Keratinocyte (primary cell): ENCODE data around the gene DHFR. TPM values are rescaled to one million over a fixed set of nuclear protein-coding genes. Genes with fewer than 3 reads are reported as not detected.

ENCODE experiments used
- DNase-seq: peaks from one replicate; pipeline ENCODE4 v3.0.0-alpha.2; 2011; ENCODE audit warnings: low read depth, missing footprints, low spot score
- FAIRE-seq: peaks from 2 replicates; lab custom pipeline; 2011; peaks lifted over from hg19 to GRCh38; lab: Jason Lieb, UNC
- H2AFZ ChIP-seq: 2 replicates; pipeline ENCODE4 v1.6.0; 2012; ENCODE audit warnings: low read length, control low read depth, inconsistent platforms; ENCODE audit not compliant: control insufficient read depth
- H3K27ac ChIP-seq: 2 replicates; pipeline ENCODE4 v1.5.1; 2011; ENCODE audit warnings: low read length; ENCODE audit not compliant: control insufficient read depth, insufficient read depth
- H3K27me3 ChIP-seq: 3 replicates; pipeline ENCODE4 v1.6.0; 2011; ENCODE audit warnings: low read length; ENCODE audit not compliant: control insufficient read depth, insufficient read depth; ENCODE audit errors: extremely low read depth
- H3K36me3 ChIP-seq, 2 experiments: 2 replicates in 1 of 2; 3 replicates in 1 of 2; pipeline ENCODE4 v1.5.1; 2011; ENCODE audit warnings: low read length in 2 of 2, mild to moderate bottlenecking in 1 of 2; ENCODE audit not compliant: control insufficient read depth in 2 of 2, insufficient read depth in 2 of 2; ENCODE audit errors: extremely low read depth in 1 of 2
- H3K4me1 ChIP-seq: 3 replicates; pipeline ENCODE4 v1.5.1; 2011; ENCODE audit warnings: low read length; ENCODE audit not compliant: control insufficient read depth, insufficient read depth; ENCODE audit errors: extremely low read depth
- H3K4me2 ChIP-seq: 3 replicates; pipeline ENCODE4 v1.6.0; 2011; ENCODE audit warnings: low read depth, low read length; ENCODE audit not compliant: control insufficient read depth, insufficient read depth; ENCODE audit errors: extremely low read depth
- H3K4me3 ChIP-seq, 3 experiments: fragments of 200-600 bp in 1 of 3; sonication (generic) in 1 of 3; 2 replicates in 2 of 3; 3 replicates in 1 of 3; pipeline ENCODE4 v1.5.1; 2011 to 2016; ENCODE audit warnings: low read length in 3 of 3, mild to moderate bottlenecking in 3 of 3, control low read depth in 2 of 3, inconsistent platforms in 1 of 3, low read depth in 1 of 3, mixed read lengths in 1 of 3, mixed run types in 1 of 3, moderate library complexity in 1 of 3; ENCODE audit not compliant: control insufficient read depth in 2 of 3, insufficient read depth in 2 of 3; ENCODE audit errors: extremely low read depth in 1 of 3
- H3K79me2 ChIP-seq: 2 replicates; pipeline ENCODE4 v1.6.0; 2012; ENCODE audit warnings: low read length; ENCODE audit not compliant: control insufficient read depth, insufficient read depth
- H3K9ac ChIP-seq: 3 replicates; pipeline ENCODE4 v1.6.0; 2011; ENCODE audit warnings: low read length; ENCODE audit not compliant: control insufficient read depth, insufficient read depth; ENCODE audit errors: extremely low read depth
- H3K9me1 ChIP-seq: 3 replicates; pipeline ENCODE4 v1.6.0; 2011; ENCODE audit warnings: low read length; ENCODE audit not compliant: control insufficient read depth, insufficient read depth; ENCODE audit errors: extremely low read depth
- H3K9me3 ChIP-seq: 2 replicates; pipeline ENCODE4 v1.5.1; 2012; ENCODE audit warnings: low read depth, low read length; ENCODE audit not compliant: control insufficient read depth
- H4K20me1 ChIP-seq: 3 replicates; pipeline ENCODE4 v1.6.0; 2011; ENCODE audit warnings: low read length; ENCODE audit not compliant: control insufficient read depth, insufficient read depth; ENCODE audit errors: extremely low read depth
- EZH2 ChIP-seq: IDR thresholded peaks from one replicate; pipeline ENCODE4 v1.6.1; 2012; ENCODE audit warnings: inconsistent platforms, mild to moderate bottlenecking, low read length, moderate library complexity
- dilution Hi-C: fragments of 300-500 bp; cut with MboI; formaldehyde crosslinking; loops from one replicate; pipeline ENCODE4 v1.7.0; 2020; ENCODE audit warnings: low sequenced_read_pairs; ENCODE audit not compliant: extremely low pct_ligation_motif_present
- polyA plus RNA-seq, 5 experiments: library from polyadenylated mRNA; depleted of rRNA in 3 of 5; stranded (reverse) in 3 of 5; stranded (forward) in 1 of 5; unstranded in 1 of 5; fragments of >200 nt; gene quantifications; 1 replicate in 1 of 5; 2 replicates in 3 of 5; 3 replicates in 1 of 5; pipeline versions ENCODE4 v1.2.1 to v1.2.3, GENCODE V29; 2011 to 2012; ENCODE audit warnings: missing spikeins in 2 of 5, low read depth in 1 of 5, low replicate concordance in 1 of 5
- TF ChIP-seq, protein P1 (sequence below), 3 experiments: IDR thresholded peaks in 1 of 3; conservative IDR thresholded peaks in 1 of 3; optimal IDR thresholded peaks in 1 of 3; 2 replicates in 2 of 3; 3 replicates in 1 of 3; pipeline versions ENCODE3 to v1.5.1; 2011; ENCODE audit warnings: low read length in 3 of 3, mild to moderate bottlenecking in 3 of 3, moderate library complexity in 2 of 3, control low read depth in 1 of 3, inconsistent platforms in 1 of 3; ENCODE audit not compliant: insufficient read depth in 2 of 3; ENCODE audit errors: extremely low read depth in 1 of 3

DHFR gene
- polyA plus RNA-seq, 1 donor (not counting 4 experiments of a cell fraction or from before 2014, with no cell fraction given), result 19.7 TPM

DNA sequence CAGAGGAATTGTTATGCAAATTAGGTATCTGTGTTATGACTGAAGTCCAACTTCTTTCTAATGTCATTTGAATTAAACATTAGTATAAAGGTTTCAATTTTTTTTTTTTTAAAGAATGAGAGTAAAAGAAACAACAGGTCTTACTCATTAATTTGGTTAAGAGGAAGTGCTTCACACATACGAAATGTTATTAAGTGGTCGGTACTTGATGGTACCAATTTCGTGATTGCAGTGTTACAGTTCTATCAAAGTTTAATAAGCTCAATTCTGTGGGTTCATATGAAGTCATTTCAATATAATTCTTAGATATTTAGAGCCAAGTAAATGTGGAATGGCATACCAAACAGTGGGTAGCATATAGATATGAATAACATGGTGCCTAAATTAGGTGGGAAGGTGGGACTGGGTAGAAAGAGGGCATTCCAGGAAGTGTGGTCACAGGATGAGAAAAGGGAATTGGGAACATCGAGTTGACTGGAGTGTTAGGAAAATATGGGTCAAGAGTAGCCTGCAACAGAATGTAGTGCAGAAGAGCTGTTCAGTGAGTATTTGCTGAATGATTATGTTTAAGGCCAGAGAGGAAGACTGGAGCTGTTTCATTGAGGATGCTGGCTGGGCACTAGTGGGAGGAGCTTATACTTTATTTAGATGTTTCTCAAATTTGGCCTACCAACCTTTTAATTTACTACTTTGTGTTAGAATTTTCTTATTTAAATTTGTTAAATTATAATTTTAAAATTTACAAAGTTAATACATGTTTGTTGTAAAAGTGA is 34.1 kb upstream of the DHFR start:
- no peaks in the 10 kb centered on the region for H4K20me1 ChIP-seq
- H2AFZ ChIP-seq, result no peak overlapping the region
- H3K4me3 ChIP-seq, result no peak overlapping the region
- H3K79me2 ChIP-seq, result no peaks in the 10 kb centered on the region
- TF ChIP-seq, protein P1, sequence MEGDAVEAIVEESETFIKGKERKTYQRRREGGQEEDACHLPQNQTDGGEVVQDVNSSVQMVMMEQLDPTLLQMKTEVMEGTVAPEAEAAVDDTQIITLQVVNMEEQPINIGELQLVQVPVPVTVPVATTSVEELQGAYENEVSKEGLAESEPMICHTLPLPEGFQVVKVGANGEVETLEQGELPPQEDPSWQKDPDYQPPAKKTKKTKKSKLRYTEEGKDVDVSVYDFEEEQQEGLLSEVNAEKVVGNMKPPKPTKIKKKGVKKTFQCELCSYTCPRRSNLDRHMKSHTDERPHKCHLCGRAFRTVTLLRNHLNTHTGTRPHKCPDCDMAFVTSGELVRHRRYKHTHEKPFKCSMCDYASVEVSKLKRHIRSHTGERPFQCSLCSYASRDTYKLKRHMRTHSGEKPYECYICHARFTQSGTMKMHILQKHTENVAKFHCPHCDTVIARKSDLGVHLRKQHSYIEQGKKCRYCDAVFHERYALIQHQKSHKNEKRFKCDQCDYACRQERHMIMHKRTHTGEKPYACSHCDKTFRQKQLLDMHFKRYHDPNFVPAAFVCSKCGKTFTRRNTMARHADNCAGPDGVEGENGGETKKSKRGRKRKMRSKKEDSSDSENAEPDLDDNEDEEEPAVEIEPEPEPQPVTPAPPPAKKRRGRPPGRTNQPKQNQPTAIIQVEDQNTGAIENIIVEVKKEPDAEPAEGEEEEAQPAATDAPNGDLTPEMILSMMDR (optimal IDR thresholded peaks at IDR 0.05 in 1 of 3, IDR thresholded peaks at IDR 0.05 in 1 of 3, conservative IDR thresholded peaks at IDR 0.05 in 1 of 3; ENCODE audit: extremely low read depth in 1 of 3, insufficient read depth in 2 of 3, low read length in 3 of 3), result no peak
- TF ChIP-seq EZH2, result no peak
- no peaks in the 10 kb centered on the region for H3K27me3 ChIP-seq
- dilution Hi-C loops, result no loop called here
- no peak overlapping the region for H3K9ac ChIP-seq
- H3K27ac ChIP-seq, result no peak overlapping the region
- no peak for DNase-seq
- H3K4me1 ChIP-seq, result no peaks in the 10 kb centered on the region
- no peak for FAIRE-seq
- no peaks in the 10 kb centered on the region for H3K9me1 ChIP-seq
- no peaks in the 10 kb centered on the region for H3K9me3 ChIP-seq
- no peaks in the 10 kb centered on the region for H3K36me3 ChIP-seq
- no peak overlapping the region for H3K4me2 ChIP-seq

GRCh38 chr5:80686757-80687156 is 32.0 kb upstream of the DHFR start:
- no peak for DNase-seq

More at GRCh38 chr5:80686757-80687156, 32.0 kb upstream of the DHFR start:
- H4K20me1 ChIP-seq, result no peaks in the 10 kb centered on the region
- H3K9me1 ChIP-seq, result no peaks in the 10 kb centered on the region
- no peaks in the 10 kb centered on the region for H3K27me3 ChIP-seq
- H3K4me2 ChIP-seq, result no peak overlapping the region
- no peaks in the 10 kb centered on the region for H3K79me2 ChIP-seq
- no peak for FAIRE-seq
- TF ChIP-seq EZH2, result no peak
- TF ChIP-seq, protein P1 (optimal IDR thresholded peaks at IDR 0.05 in 1 of 3, IDR thresholded peaks at IDR 0.05 in 1 of 3, conservative IDR thresholded peaks at IDR 0.05 in 1 of 3; ENCODE audit: extremely low read depth in 1 of 3, insufficient read depth in 2 of 3, low read length in 3 of 3), result peak in 1 of 3 experiments; percentile 7
- H3K9me3 ChIP-seq, result no peaks in the 10 kb centered on the region
- no peak overlapping the region for H3K9ac ChIP-seq
- no peaks in the 10 kb centered on the region for H3K36me3 ChIP-seq
- H2AFZ ChIP-seq, result no peak overlapping the region
- dilution Hi-C loops, result no loop called here
- H3K4me3 ChIP-seq, result no peak overlapping the region
- H3K27ac ChIP-seq, result no peak overlapping the region
- no peaks in the 10 kb centered on the region for H3K4me1 ChIP-seq
